GM23248 (cell line): Measurements from ENCODE around the gene SLC39A3.

Source experiments
- EZH2 ChIP-seq: fragments of 200-600 bp; sonication (generic); IDR thresholded peaks from 2 replicates; pipeline ENCODE4 v1.6.1; 2018; ENCODE audit warnings: antibody characterized with exemption, mild to moderate bottlenecking; ENCODE audit not compliant: insufficient read depth, poor library complexity, severe bottlenecking
- EZH2phosphoT487 ChIP-seq: fragments of 200-600 bp; sonication (generic); IDR thresholded peaks from 2 replicates; pipeline ENCODE4 v1.6.1; 2018; ENCODE audit warnings: antibody characterized with exemption, moderate library complexity, mild to moderate bottlenecking, low read depth; ENCODE audit not compliant: insufficient read depth

GRCh38 chr19:2782936-2783780 is 43.3 kb upstream of the SLC39A3 start, which contains the start of gene SGTA:
- TF ChIP-seq EZH2 (no peak), EZH2phosphoT487 (no peak)
